ENCODE measurements around the gene ST6GAL1.
"Not testable (repeated sequence)": the region's sequence is repeated elsewhere in the genome, so short reads cannot be mapped to it uniquely, and the experiment has no call there.

The ST6GAL1 gene

GRCh38 chr3:187025656-187026316, 95.5 kb downstream of the ST6GAL1 start:
- no peak for DNase-seq

- DNase-seq, result no peak
These were observed 96.0 kb downstream of the ST6GAL1 start for GRCh38 chr3:187026317-187026670.

GRCh38 chr3:187027531-187028278, 97.4 kb downstream of the ST6GAL1 start:
- DNase-seq, result peak; percentile 6

GRCh38 chr3:187031934-187032333, 101.6 kb downstream of the ST6GAL1 start:
- no peak for DNase-seq

- no peak for DNase-seq
These were observed 106.1 kb downstream of the ST6GAL1 start for GRCh38 chr3:187036394-187036793.

- no peak for DNase-seq
These were observed 108.9 kb downstream of the ST6GAL1 start for GRCh38 chr3:187039100-187039722.

GRCh38 chr3:187039723-187040414, 109.5 kb downstream of the ST6GAL1 start:
- no peak for DNase-seq

- no peak for DNase-seq
These were observed 110.4 kb downstream of the ST6GAL1 start for GRCh38 chr3:187040516-187041361.

- peak; percentile 85 for DNase-seq
These were observed 111.3 kb downstream of the ST6GAL1 start for GRCh38 chr3:187041362-187042307.

- peak; percentile 48 for DNase-seq
These were observed 112.0 kb downstream of the ST6GAL1 start for GRCh38 chr3:187042346-187042745.

GRCh38 chr3:187042874-187043458, 112.6 kb downstream of the ST6GAL1 start:
- no peak for DNase-seq

- peak; percentile 92 for DNase-seq
These were observed 113.9 kb downstream of the ST6GAL1 start for GRCh38 chr3:187044206-187044605.

GRCh38 chr3:187044867-187045552, 114.7 kb downstream of the ST6GAL1 start:
- no peak for DNase-seq

- DNase-seq, result no peak
These were observed 115.7 kb downstream of the ST6GAL1 start for GRCh38 chr3:187046033-187046432.

- no peak for DNase-seq
These were observed 119.3 kb downstream of the ST6GAL1 start for GRCh38 chr3:187049462-187050101.

GRCh38 chr3:187051066-187051465, 120.7 kb downstream of the ST6GAL1 start:
- no peak for DNase-seq

GRCh38 chr3:187051724-187052366, 121.5 kb downstream of the ST6GAL1 start:
- peak; percentile 61 for DNase-seq

- not testable (repeated sequence) for DNase-seq
These were observed 122.1 kb downstream of the ST6GAL1 start for GRCh38 chr3:187052427-187052826.

GRCh38 chr3:187054433-187054832, 124.1 kb downstream of the ST6GAL1 start:
- not testable (repeated sequence) for DNase-seq

Data from MV-4-11 (cell line).